H1 (cell line): ENCODE results near the gene ADAM19.

Experiments used
- BCL11A ChIP-seq, 2 experiments: IDR thresholded peaks; one replicate each; pipeline ENCODE4 v1.6.1; 2011; ENCODE audit warnings: low read depth in 2 of 2, low read length in 2 of 2, mild to moderate bottlenecking in 2 of 2
- BRCA1 ChIP-seq: IDR thresholded peaks from 2 replicates; pipeline ENCODE4 v1.6.1; 2012; ENCODE audit warnings: low read depth, low read length, improper control_type of control experiment
- EZH2 ChIP-seq: fragments of 200-600 bp; sonication (generic); IDR thresholded peaks from 2 replicates; pipeline ENCODE4 v1.7.1; 2012; ENCODE audit warnings: low read depth, mild to moderate bottlenecking, moderate library complexity, low read length, inconsistent platforms; ENCODE audit not compliant: severe bottlenecking
- MAFK ChIP-seq: IDR thresholded peaks from 2 replicates; pipeline ENCODE4 v1.6.1; 2012; ENCODE audit warnings: low read depth, mild to moderate bottlenecking, improper control_type of control experiment, low read length
- RAD21 ChIP-seq, 2 experiments: IDR thresholded peaks in 1 of 2; conservative IDR thresholded peaks in 1 of 2; 2 replicates each; pipeline ENCODE4 v1.6.1; 2011; ENCODE audit warnings: low read depth in 2 of 2, low read length in 2 of 2, improper control_type of control experiment in 1 of 2, inconsistent platforms in 1 of 2, mild to moderate bottlenecking in 1 of 2, moderate library complexity in 1 of 2
- SIN3A ChIP-seq, 2 experiments: IDR thresholded peaks in 1 of 2; conservative IDR thresholded peaks in 1 of 2; 2 replicates each; pipeline ENCODE4 v1.6.1; 2011 to 2012; ENCODE audit warnings: low read length in 2 of 2, improper control_type of control experiment in 1 of 2, low read depth in 1 of 2, mild to moderate bottlenecking in 1 of 2
- TF ChIP-seq, protein P1 (sequence below): IDR thresholded peaks from 2 replicates; pipeline ENCODE4 v1.6.1; 2012; ENCODE audit warnings: low read length, inconsistent platforms

DNA sequence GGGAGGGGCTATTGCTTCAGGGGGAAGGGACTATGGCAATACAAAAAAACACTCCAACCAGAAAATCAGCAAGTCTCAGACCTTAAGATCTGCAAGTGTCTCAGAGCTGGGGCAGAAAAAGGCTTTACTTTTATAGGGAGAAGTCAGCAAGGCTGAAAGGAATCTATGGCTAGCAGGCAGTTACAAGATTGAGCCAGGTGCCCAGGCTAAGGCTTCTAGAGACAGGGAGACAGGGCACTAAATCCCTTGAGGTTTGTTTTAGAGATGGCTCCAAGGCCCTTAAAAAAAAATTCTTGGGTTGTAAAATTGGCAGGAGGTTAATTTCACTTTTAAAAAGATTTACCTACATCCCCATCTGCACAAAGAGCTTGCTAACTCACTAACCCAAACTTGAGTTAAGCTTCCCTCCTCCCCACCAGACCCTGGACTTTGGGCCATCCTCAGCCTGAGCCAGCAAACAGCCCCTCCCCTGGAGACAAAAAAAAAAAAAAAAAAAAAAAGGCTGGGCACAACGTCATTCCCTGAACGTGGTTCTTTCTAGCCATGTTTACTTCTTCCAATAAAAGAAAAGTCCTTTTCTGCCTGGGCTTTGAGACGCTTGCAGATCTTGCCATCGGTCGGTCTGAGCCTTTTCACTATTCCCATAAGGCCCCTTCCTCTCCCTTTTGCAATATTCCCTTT lies 97.6 kb downstream of the ADAM19 start:
- TF ChIP-seq SIN3A (conservative IDR thresholded peaks at IDR 0.05 in 1 of 2, IDR thresholded peaks at IDR 0.05 in 1 of 2; ENCODE audit: low read depth in 1 of 2, low read length in 2 of 2) (no peak), RAD21 (IDR thresholded peaks at IDR 0.05 in 1 of 2, conservative IDR thresholded peaks at IDR 0.05 in 1 of 2; ENCODE audit: low read depth in 2 of 2, low read length in 2 of 2) (no peak), EZH2 (no peak), BCL11A (IDR thresholded peaks at IDR 0.05; ENCODE audit: low read depth in 2 of 2, low read length in 2 of 2) (no peak), MAFK (no peak), BRCA1 (no peak)
- TF ChIP-seq, protein P1, sequence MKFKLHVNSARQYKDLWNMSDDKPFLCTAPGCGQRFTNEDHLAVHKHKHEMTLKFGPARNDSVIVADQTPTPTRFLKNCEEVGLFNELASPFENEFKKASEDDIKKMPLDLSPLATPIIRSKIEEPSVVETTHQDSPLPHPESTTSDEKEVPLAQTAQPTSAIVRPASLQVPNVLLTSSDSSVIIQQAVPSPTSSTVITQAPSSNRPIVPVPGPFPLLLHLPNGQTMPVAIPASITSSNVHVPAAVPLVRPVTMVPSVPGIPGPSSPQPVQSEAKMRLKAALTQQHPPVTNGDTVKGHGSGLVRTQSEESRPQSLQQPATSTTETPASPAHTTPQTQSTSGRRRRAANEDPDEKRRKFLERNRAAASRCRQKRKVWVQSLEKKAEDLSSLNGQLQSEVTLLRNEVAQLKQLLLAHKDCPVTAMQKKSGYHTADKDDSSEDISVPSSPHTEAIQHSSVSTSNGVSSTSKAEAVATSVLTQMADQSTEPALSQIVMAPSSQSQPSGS, result no peak
